K562 (cell line): Measurements from ENCODE around the gene HEXIM1. TPM values are rescaled to one million over a fixed set of nuclear protein-coding genes. Genes with fewer than 3 reads are reported as not detected.

Experiments
- AFF1 ChIP-seq, 2 experiments: fragments of 450-650 bp; IDR thresholded peaks; 2 replicates each; pipeline ENCODE4 v1.6.1; 2018; ENCODE audit warnings: mild to moderate bottlenecking in 2 of 2, low read depth in 1 of 2; ENCODE audit not compliant: partially characterized antibody in 2 of 2
- ARID1B ChIP-seq: fragments of 450-650 bp; IDR thresholded peaks from 2 replicates; pipeline ENCODE4 v1.6.1; 2016; ENCODE audit warnings: antibody characterized with exemption, mild to moderate bottlenecking, inconsistent platforms
- CREM ChIP-seq: IDR thresholded peaks from 2 replicates; pipeline ENCODE4 v1.6.1; 2014; ENCODE audit warnings: antibody characterized with exemption, low read depth
- EGR1 ChIP-seq: fragments of 450-650 bp; conservative IDR thresholded peaks from 2 replicates; pipeline ENCODE4 v1.6.1; 2017; ENCODE audit warnings: mild to moderate bottlenecking
- MAFF ChIP-seq: IDR thresholded peaks from 2 replicates; pipeline ENCODE4 v1.6.1; 2012; ENCODE audit warnings: low read length, improper control_type of control experiment
- MGA ChIP-seq: fragments of 450-650 bp; IDR thresholded peaks from 2 replicates; pipeline ENCODE4 v1.6.1; 2016; ENCODE audit warnings: mild to moderate bottlenecking, moderate library complexity
- SRF ChIP-seq, 2 experiments: fragments of 250-450, 450-650 bp in 1 of 2; sonication (Bioruptor Pico) in 1 of 2; sonication (generic) in 1 of 2; formaldehyde crosslinking; IDR thresholded peaks; 2 replicates each; pipeline versions ENCODE4 v1.5.0 to v1.5.1; 2020 to 2022; ENCODE audit warnings: mild to moderate bottlenecking in 1 of 2, missing genetic modification reagents in 1 of 2
- polyA plus RNA-seq, 8 experiments: library from polyadenylated mRNA; depleted of rRNA in 4 of 8; stranded (reverse) in 5 of 8; unstranded in 3 of 8; fragments of >200 nt; fragmentation: Nextera tagmentation in 2 of 8; fragmentation: Illumina TruSeq in 1 of 8; extraction: Ambion mirVana in 2 of 8; extraction: Trizol in 1 of 8; gene quantifications; 2 replicates each; pipeline versions ENCODE4 v1.2.1 to v1.2.3, GENCODE V29; 2011 to 2014; ENCODE audit warnings: inconsistent platforms in 1 of 8, missing spikeins in 1 of 8
- total RNA-seq, 7 experiments: library from RNA; depleted of rRNA in 6 of 7; stranded (reverse); fragments of >200 nt in 6 of 7; fragmentation: Illumina TruSeq in 2 of 7; extraction: Trizol in 2 of 7; gene quantifications; 2 replicates each; pipeline versions ENCODE4 v1.2.1 to v1.2.3, GENCODE V29; 2011 to 2021; ENCODE audit warnings: low replicate concordance in 1 of 7

Gene HEXIM1
- total and polyA plus RNA-seq, 9 of the 15 experiments (the other 6 are each of a cell fraction or from before 2014, with no cell fraction given), result 1.4 to 28.3 (median 9.1) TPM

GRCh38 chr17:45143767-45144198, 4.5 kb upstream of the HEXIM1 start (continued):
- TF ChIP-seq SRF (CRISPR knock-in tag; IDR thresholded peaks at IDR 0.05), result no peak
- TF ChIP-seq ARID1B, result 0 out of 2 replicates have a peak, but pooled peaks have one; percentile 6
- TF ChIP-seq AFF1 (IDR thresholded peaks at IDR 0.05; ENCODE audit: low read depth in 1 of 2, partially characterized antibody in 2 of 2), result peak in 1 of 2 experiments; percentile 82
- TF ChIP-seq MGA, result no peak
- no peak for TF ChIP-seq CREM
- peak; percentile 93 for TF ChIP-seq EGR1
- TF ChIP-seq MAFF, result no peak
